Measurements from ENCODE around the gene ZBTB44.

The ZBTB44 gene

DNA sequence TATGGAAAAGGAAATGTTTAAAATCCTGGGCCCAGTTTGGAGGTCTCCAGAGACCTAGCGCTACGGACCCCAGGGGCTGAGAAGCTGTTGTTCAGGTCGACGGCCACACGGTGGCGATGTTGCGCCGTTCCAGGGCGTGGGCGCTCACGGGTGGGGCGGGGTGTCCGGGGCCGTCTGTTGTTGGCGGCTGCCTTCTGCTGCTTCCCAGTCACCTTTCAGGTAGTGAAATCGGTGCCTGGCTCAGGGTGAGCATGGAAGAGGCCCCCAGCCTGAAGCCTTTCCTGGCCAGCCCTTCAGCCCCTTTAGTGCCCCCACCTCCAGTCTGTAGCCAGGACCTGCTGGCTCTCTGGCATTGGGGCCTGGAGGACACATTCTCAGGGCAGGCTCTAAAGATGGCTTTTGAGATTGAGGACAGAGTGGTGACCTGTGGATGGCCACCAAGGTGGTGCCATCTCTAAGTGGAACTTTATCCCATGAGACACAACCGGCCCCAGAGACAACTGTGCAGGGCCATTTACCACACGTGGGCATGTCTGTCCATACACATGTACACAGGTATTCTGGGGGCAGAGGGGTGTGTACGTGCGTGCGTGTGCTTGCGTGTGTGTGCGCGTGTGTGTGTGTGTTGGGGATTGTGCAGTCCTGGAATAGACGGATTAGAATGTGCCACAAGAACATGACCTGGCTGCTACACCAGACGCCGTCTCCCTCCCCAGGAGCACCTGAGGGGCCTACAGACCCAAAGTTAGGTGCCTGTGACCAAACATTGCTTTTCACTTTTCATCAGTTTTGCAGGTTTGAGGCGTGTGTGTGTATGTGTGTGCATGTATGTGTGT lies 101.4 kb downstream of the ZBTB44 start:
- DNase-seq, result no peak

DNA sequence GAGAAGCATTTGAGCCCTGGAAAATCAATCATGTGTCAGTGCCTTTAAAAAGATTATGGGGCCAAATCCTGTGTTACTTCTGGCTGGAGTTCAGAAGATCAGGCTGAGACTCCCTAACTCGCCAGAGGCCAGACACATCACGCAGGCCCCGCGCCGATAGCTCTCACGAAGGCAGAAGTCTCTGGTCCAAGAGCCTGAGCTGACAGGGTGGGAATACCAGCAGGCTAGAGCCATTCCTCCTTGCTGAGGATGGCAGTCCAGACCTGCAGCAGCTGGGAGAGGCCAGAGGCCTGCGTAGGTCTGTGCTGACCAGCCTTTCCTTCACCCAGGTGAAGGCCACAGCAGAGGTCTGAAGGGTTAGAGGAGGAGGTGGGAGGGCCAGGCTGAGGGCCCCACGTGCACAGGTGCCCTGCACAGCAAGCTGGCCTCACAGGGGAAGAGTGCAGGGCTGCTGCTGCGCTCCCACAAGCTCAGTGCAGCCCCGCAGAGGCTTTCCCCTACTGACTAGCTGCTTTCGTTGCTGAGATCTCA lies 102.2 kb downstream of the ZBTB44 start:
- DNase-seq, result no peak

- no peak for DNase-seq
Observed at GRCh38 chr11:130211781-130212401, 102.8 kb downstream of the ZBTB44 start.

DNA sequence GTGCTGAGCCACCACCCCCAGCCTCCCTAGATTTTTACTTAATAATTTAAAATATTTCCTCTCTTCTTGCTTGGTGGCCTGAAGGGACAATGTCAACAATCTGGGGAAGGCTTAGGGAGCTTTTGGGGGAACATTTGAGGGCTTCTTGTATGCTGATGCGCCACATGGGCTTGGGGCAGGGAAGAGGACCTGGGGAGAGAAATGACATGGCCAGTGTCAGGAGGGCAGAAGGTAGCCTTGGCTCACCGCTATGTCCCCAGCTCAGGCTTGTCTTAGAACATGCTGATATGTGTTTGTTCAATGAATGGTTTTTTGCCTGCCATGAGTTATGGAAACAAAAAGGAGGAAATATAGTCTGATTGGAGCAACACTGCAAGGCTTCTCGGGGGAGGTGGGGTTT lies 103.6 kb downstream of the ZBTB44 start:
- no peak for DNase-seq

- DNase-seq, result no peak
Observed at GRCh38 chr11:130209954-130210854, 104.5 kb downstream of the ZBTB44 start.

- DNase-seq, result no peak
Observed at GRCh38 chr11:130209128-130209932, 105.4 kb downstream of the ZBTB44 start.

DNA sequence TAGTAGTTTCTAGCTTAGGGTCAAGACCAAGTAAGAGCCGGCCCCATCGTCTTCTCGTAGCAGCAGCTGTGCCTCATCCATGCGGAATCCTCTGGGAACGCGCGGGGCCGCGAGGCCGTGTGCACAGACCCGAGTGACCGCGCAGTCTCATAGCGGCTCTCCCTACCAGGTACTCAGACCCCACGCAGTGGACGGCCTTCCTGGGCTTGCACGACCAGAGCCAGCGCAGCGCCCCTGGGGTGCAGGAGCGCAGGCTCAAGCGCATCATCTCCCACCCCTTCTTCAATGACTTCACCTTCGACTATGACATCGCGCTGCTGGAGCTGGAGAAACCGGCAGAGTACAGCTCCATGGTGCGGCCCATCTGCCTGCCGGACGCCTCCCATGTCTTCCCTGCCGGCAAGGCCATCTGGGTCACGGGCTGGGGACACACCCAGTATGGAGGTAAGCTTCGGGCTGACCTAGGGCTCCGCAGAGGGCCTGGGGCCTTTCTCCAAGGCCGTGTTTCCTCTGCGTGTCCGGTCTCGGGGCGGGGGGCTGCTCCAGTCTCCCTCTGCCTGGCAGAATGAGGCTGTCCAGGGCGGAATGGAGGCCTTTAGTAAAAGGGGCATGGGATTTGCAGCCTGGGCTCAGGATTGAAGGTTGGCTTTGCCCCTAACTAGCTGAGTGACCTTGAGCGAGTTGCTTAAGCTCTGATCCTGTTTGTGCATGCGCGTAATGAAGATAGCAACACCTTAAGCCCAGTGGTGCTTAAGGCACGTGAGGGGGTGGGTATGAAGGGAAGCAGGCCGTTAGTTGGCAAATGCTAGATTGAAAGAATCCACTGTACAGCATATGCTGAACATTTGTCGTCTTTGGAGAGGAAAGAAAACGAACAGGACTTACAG lies 106.2 kb downstream of the ZBTB44 start:
- DNase-seq, result no peak

GRCh38 chr11:130206141-130206540 lies 108.6 kb downstream of the ZBTB44 start:
- DNase-seq, result no peak

- no peak for DNase-seq
Observed at GRCh38 chr11:130204703-130205095, 110.0 kb downstream of the ZBTB44 start.

DNA sequence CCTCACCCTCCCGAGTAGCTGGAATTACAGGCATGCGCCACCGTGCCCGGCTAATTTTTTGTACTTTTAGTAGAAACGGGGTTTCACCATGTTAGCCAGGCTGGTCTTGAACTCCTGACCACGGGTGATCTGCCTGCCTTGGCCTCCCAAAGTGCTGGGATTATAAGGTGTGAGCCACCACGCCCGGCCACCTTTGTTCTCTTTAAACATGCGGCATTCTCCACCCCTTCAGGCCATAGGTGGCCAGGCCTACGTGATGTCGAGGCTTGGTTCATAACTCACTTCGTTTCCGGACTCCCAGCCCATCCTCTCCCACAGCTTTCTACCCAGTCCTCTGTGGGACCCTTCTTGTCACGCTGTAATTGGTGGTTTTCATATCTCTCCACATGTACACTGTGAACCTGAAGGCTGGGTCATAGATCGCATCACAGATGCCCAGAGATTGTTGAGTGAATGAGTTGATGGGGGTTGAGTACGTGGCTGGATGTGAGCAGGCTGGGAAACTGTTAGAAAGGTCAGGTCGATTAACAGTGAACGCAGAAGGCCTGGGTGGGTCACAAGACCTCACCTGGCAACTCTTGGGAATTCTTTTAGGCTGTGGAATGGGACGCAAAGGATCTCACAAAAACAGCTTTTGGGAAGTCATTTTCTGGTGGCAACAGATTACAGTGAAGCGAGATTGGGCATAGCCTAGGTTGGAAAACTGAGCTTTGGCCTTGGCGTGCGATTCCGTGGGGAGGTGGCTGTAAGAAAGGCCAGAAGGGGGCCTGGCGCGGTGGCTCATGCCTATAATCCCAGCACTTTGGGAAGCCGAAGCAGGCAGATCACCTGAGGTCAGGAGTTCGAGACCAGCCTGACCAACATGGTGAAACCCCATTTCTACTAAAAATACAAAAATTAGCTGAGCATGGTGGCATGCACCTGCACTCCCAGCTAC lies 110.7 kb downstream of the ZBTB44 start:
- no peak for DNase-seq

DNA sequence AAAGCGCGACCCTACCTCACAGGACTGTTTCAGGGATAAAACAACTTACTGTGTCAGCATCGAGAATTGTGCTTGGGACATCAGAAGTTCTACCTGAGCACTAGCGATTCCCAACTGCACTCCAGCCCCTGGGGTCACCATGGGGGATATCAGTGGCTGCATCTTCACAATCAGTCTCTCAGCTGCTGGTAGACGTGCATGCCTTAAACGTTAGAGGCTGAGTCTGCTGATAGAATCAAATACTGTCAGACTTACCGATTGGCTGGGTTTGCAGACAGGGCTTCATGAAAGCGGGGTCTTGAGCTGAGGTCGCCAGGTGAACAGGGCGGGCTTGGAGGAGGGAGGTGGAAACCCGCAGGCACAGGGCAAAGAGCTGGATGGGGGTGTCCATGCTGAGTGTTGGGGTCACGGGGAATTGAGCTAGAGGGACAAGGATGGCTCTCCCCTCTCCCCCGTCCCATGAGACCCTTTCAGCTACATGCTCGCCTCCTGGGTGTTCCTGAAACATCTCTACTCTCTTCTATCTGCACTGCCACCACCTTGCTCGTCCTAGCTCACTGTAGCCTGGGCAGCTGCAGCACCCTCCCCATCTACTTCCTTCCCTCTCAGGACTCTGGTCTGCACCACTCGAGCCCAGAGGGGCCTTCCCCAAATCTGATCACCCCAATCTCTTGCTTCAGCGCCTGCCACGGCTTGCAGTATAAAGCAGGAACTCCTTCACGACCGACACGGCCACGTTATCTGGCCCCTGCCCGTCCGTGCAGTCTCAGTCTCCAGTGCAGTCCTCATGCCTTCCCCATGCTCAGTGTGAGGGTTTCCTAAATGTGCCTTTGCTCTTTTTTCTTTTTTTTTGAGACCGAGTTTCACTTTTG lies 111.7 kb downstream of the ZBTB44 start:
- no peak for DNase-seq

DNA sequence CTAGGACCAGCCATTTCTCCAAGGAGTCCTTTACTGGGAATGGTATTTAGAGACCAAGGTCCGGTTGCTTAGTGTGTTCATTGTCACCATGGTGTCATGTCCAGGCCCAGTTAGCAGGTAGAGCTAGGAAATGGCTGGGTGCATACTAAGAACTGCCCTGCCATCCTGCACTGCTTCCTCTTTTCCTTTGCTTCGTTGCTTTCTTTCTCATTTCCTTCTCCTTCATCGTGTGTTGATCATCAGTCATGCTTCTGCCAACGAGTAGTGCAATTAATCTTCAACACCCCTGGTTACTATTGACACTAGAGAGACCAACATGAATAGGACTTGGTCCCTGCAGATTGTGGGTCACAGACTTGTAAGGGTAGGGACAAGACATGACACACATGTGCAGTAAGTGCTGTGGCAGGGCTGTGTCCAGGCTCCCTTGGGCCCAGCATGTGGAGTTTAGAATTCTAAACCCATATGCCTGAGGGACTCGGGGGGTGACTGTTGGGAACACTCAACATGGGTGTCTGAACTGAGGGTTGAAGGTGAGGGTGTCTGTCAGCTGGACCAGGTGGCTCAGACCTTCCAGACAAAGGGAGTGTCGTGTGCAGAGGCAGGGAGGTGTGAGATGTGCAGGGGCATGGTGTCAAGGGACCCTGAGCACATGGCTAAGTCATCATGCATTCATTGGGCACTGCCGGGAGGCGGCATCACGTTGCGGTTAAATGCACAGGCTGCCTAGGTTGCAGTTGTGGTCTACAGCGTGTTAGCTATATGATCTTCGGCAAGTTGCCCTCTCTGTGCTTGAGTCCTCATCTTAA lies 112.5 kb downstream of the ZBTB44 start:
- no peak for DNase-seq

- no peak for DNase-seq
Observed at GRCh38 chr11:130201026-130201425, 113.7 kb downstream of the ZBTB44 start.

GRCh38 chr11:130199792-130200191 lies 114.9 kb downstream of the ZBTB44 start:
- DNase-seq, result no peak

DNA sequence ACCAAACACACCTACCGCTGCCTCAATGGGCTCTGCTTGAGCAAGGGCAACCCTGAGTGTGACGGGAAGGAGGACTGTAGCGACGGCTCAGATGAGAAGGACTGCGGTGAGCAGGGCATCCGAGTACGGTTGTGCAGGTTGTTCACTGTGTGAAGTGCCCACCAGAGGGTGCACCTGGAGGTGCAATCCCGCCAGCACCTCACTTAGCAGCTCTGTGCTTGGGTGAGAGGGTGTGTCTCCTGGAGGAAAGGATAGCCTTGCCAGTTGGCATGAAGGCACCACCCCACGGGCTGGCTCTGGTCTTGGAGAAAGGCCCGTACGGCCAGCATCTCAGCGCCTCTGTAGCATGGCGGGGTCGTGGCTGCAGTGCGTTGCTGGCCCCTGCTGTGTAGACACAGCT lies 115.8 kb downstream of the ZBTB44 start:
- no peak for DNase-seq

- no peak for DNase-seq
Observed at GRCh38 chr11:130198292-130198691, 116.4 kb downstream of the ZBTB44 start.

DNA sequence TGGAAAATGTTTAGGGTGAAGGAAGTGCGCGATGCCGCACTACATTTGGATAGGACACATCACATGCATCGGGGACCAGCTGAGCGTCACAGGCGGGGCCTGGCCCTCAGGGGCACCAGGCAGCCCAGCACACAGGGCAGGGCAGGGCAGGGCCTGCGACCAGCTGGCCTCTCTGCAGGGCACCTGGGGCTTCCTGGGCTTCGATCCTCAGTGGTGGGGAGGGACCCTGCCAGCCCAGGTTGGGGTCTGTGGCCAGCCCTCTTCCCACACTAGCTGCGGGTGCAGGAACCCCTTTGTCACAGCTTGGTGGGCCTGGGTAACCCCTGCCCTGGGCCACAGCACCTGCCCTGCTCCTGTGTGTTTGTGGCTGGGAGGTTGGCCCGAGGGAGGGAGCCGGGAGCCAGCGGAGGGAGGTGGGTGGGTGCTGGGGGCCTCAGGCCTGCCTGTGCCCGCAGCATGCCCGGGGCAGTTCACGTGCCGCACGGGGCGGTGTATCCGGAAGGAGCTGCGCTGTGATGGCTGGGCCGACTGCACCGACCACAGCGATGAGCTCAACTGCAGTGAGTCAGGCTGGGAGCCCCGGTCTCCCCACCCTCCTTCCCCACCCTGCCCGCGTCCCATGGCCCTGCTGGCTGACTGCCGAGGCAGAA lies 117.2 kb downstream of the ZBTB44 start:
- DNase-seq, result no peak
